ENCODE measurements around the gene HNRNPA3. TPM values are rescaled to one million over a fixed set of nuclear protein-coding genes. Genes with fewer than 3 reads are reported as not detected.
"Not testable (repeated sequence)": the region's sequence is repeated elsewhere in the genome, so short reads cannot be mapped to it uniquely, and the experiment has no call there.

Gene HNRNPA3
- polyA plus RNA-seq, 4 donors: 73.4 to 282 (median 190) TPM

DNA sequence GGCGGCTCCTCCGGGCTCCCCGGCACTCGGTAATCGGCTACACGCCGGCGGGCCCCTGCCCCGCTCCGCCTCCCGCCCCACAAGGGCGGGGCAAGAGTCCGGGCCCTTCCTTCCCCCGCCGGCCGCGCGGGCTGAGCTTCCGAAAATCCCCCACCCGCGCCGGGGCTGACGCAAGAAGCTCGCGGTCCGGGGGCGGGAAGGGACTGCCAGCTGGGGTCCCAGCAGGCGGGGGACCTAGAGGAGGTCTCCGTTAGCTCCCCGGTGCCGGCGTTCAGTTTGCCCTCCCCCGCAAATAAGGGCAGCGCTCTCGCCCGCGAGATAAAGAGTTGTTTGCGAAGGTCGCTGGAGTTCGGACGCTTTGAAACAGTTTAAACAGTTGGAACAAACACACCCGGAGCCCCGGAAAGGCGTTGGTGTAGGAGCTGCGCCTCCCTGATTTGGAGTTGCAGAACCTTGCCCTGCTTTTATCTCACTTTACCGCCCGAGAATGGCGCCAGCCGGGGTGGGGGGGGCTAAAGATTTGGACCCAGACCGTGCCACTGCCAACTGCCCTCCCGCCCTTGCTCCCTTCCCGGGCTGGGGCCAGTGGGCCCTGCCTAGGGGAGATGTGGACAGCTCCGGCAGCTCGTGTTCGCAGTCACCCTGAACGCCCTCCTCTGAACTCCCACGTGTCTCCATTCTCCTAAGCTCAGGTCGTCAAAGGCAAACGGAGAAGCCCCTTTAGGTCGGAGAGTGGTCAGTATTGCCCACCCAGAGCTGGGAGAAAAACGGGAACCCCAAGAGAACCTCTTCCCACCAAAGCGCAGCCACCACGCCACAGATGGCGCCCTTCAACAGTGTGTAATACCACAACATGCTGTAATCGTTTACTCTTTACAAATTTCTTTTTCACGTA, 52.3 kb downstream of the HNRNPA3 start, which contains the start of gene NFE2L2:
NFE2L2 (minus strand) TSS at position 35 of the 895 bp plus-strand sequence. CDS start 151 bp downstream, outside the sequence.
- H3K9me3 ChIP-seq (ENCODE audit: control insufficient read depth in 2 of 2, insufficient read depth in 1 of 2, low read depth in 1 of 2, low read length in 1 of 2): no peaks in the 10 kb centered on the region
- FAIRE-seq (no peak), DNase-seq (peak; percentile 96)
- peak within 1 kb of the TSS; percentile 95 to 99 (median 97) for H3K27ac ChIP-seq (ENCODE audit: low read depth in 1 of 3, low read length in 2 of 3)
- H3K27me3 ChIP-seq (ENCODE audit: control insufficient read depth in 3 of 3, insufficient read depth in 3 of 3, low read length in 3 of 3): no peaks in the 10 kb centered on the region
- H3K4me1 ChIP-seq (ENCODE audit: control insufficient read depth in 3 of 3, insufficient read depth in 2 of 3, low read depth in 1 of 3, low read length in 2 of 3): peaks cover 4 to 40% (median 15%) of the 10 kb centered on the region in 3 donors
- H3K4me3 ChIP-seq (ENCODE audit: low read depth in 1 of 3, low read length in 3 of 3): peak within 1 kb of the TSS; percentile 85 to 98 (median 91)
- H3K36me3 ChIP-seq (ENCODE audit: control insufficient read depth in 3 of 3, insufficient read depth in 2 of 3, low read depth in 1 of 3, low read length in 3 of 3): no peaks in the 10 kb centered on the region
- WGBS, 3 donors: 0 to 1% (median 0%) methylated on average over 52 to 66 of the region's 66 CpGs

GRCh38 chr2:177265824-177266817, 53.5 kb downstream of the HNRNPA3 start:
- peak overlapping the region; percentile 2 to 95 (median 50) for H3K27ac ChIP-seq (ENCODE audit: low read depth in 1 of 3, low read length in 2 of 3)
- DNase-seq: peak; percentile 61 to 78
- H3K4me3 ChIP-seq (ENCODE audit: low read depth in 1 of 3, low read length in 3 of 3): no peak overlapping the region
- WGBS, 3 donors: 6 to 21% (median 7%) methylated on average over 4 of the region's 4 CpGs
- no peaks in the 10 kb centered on the region for H3K9me3 ChIP-seq (ENCODE audit: control insufficient read depth in 2 of 2, insufficient read depth in 1 of 2, low read depth in 1 of 2, low read length in 1 of 2)
- FAIRE-seq: no peak
- no peaks in the 10 kb centered on the region for H3K27me3 ChIP-seq (ENCODE audit: control insufficient read depth in 3 of 3, insufficient read depth in 3 of 3, low read length in 3 of 3)
- H3K4me1 ChIP-seq (ENCODE audit: control insufficient read depth in 3 of 3, insufficient read depth in 2 of 3, low read depth in 1 of 3, low read length in 2 of 3): peaks cover 2 to 38% (median 5%) of the 10 kb centered on the region in 3 donors
- no peaks in the 10 kb centered on the region for H3K36me3 ChIP-seq (ENCODE audit: control insufficient read depth in 3 of 3, insufficient read depth in 2 of 3, low read depth in 1 of 3, low read length in 3 of 3)

DNA sequence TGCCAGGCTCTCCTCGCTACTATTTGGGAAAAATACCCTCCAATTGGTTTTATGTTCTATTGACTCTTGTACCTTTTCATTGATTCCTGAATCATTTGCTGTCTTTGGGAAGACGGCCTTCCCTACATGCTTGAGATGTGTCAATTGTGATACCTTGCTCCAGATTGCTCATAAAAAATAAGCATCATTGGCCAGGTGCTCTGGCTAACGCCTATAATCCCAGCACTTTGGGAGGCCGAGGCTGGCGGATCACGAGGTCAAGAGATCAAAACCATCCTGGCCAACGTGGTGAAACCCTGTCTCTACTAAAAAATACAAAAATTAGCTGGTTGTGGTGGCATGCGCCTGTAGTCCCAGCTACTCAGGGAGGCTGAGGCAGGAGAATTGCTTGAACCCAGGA, 54.4 kb downstream of the HNRNPA3 start:
- not testable (repeated sequence) for DNase-seq; H3K4me3 ChIP-seq (ENCODE audit: low read depth in 1 of 3, low read length in 3 of 3); H3K9me3 ChIP-seq (ENCODE audit: control insufficient read depth in 2 of 2, insufficient read depth in 1 of 2, low read depth in 1 of 2, low read length in 1 of 2); FAIRE-seq; H3K27me3 ChIP-seq (ENCODE audit: control insufficient read depth in 3 of 3, insufficient read depth in 3 of 3, low read length in 3 of 3); H3K36me3 ChIP-seq (ENCODE audit: control insufficient read depth in 3 of 3, insufficient read depth in 2 of 3, low read depth in 1 of 3, low read length in 3 of 3)
- peaks cover 0 to 31% (median 2%) of the 10 kb centered on the region in 3 donors for H3K4me1 ChIP-seq (ENCODE audit: control insufficient read depth in 3 of 3, insufficient read depth in 2 of 3, low read depth in 1 of 3, low read length in 2 of 3)
- WGBS, 3 donors: 94% methylated on average over 8 of the region's 8 CpGs
- peak overlapping the region in 2 of 3 donors; percentile 2 to 95 for H3K27ac ChIP-seq (ENCODE audit: low read depth in 1 of 3, low read length in 2 of 3)

DNA sequence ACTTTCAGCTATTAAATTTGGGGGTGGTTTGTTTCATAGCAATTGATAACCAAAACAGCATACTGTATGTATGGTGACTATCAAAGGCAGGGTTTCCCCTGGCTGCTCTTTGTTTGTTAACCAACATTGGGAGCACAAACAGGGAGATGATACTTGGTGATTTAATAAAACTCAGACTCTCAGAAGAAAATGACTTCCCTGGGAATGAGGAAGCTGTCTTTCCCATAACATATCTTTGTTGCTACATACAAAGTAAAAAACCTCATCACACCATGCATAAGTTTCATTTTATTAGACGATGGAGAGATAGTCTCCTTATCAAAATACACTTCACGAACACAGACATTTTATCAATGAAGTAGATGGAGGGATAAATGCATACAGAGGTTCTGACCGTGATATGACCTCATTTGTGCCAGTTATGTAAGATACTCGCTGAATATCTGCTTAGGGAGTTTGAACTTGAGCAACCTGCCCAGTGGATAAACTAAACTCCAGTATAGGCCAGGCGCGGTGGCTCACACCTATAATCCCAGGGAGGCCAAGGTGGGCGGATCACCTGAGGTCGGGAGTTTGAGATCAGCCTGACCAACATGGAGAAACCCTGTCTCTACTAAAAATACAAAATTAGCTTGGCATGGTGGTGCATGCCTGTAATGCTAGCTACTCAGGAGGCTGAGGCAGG, 55.7 kb downstream of the HNRNPA3 start:
- Histone ChIP-seq H3K36me3 (ENCODE audit: control insufficient read depth in 3 of 3, insufficient read depth in 2 of 3, low read depth in 1 of 3, low read length in 3 of 3) (no peaks in the 10 kb centered on the region), H3K27me3 (ENCODE audit: control insufficient read depth in 3 of 3, insufficient read depth in 3 of 3, low read length in 3 of 3) (no peaks in the 10 kb centered on the region), H3K9me3 (ENCODE audit: control insufficient read depth in 2 of 2, insufficient read depth in 1 of 2, low read depth in 1 of 2, low read length in 1 of 2) (no peaks in the 10 kb centered on the region), H3K27ac (ENCODE audit: low read depth in 1 of 3, low read length in 2 of 3) (peak overlapping the region in 1 of 3 donors; percentile 27), H3K4me3 (ENCODE audit: low read depth in 1 of 3, low read length in 3 of 3) (no peak overlapping the region), H3K4me1 (ENCODE audit: control insufficient read depth in 3 of 3, insufficient read depth in 2 of 3, low read depth in 1 of 3, low read length in 2 of 3) (peaks cover 0 to 34% (median 2%) of the 10 kb centered on the region in 3 donors)
- FAIRE-seq (no peak), DNase-seq (peak in 1 of 2 donors; percentile 33)
- 60 to 77% (median 65%) methylated on average over 8 of the region's 8 CpGs for WGBS, 3 donors

DNA sequence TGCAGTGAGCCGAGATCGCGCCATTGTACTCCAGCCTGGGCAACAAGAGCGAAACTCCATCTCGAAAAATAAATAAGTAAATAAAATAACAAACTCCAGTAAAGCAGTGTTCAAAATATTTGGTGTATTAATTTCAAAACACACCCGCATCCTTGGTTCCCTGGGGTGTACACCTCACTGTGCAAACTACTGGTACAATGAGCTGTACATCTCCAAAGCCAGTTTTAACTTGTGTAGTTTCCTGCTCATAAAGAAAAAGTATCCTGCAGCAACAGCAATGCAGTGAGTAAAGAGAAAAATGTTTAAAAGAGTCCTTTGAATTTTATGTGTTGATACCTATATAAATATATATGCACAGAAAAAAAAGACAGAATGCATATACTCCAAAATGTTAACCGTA, 56.3 kb downstream of the HNRNPA3 start:
- no peaks in the 10 kb centered on the region for H3K36me3 ChIP-seq (ENCODE audit: control insufficient read depth in 3 of 3, insufficient read depth in 2 of 3, low read depth in 1 of 3, low read length in 3 of 3)
- H3K4me1 ChIP-seq (ENCODE audit: control insufficient read depth in 3 of 3, insufficient read depth in 2 of 3, low read depth in 1 of 3, low read length in 2 of 3): peaks cover 0 to 38% (median 2%) of the 10 kb centered on the region in 3 donors
- no peak overlapping the region for H3K27ac ChIP-seq (ENCODE audit: low read depth in 1 of 3, low read length in 2 of 3)
- 93 to 97% (median 95%) methylated on average over 7 of the region's 7 CpGs for WGBS, 3 donors
- no peaks in the 10 kb centered on the region for H3K27me3 ChIP-seq (ENCODE audit: control insufficient read depth in 3 of 3, insufficient read depth in 3 of 3, low read length in 3 of 3)
- no peak overlapping the region for H3K4me3 ChIP-seq (ENCODE audit: low read depth in 1 of 3, low read length in 3 of 3)
- DNase-seq (no peak), FAIRE-seq (no peak)
- no peaks in the 10 kb centered on the region for H3K9me3 ChIP-seq (ENCODE audit: control insufficient read depth in 2 of 2, insufficient read depth in 1 of 2, low read depth in 1 of 2, low read length in 1 of 2)

DNA sequence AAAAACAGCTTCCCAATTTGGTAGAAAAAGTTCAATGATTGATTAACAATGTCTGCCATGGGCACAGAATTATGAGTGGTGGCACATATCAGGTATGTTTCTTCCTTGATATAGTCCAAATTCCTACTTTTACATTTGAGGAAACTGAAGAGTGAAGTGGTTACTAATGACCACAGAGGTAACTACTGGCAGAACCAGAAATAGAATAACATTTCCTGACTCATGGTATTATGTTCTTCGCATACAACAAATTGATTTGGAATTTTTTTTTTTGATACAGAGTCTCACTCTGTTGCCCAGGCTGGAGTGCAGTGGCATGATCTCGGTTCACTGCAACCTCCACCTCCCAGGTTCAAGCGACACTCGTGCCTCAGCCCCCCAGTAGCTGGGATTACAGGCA, 57.9 kb downstream of the HNRNPA3 start:
- WGBS, 3 donors: 87 to 93% (median 91%) methylated on average over 4 of the region's 4 CpGs
- H3K27me3 ChIP-seq (ENCODE audit: control insufficient read depth in 3 of 3, insufficient read depth in 3 of 3, low read length in 3 of 3): no peaks in the 10 kb centered on the region
- DNase-seq (no peak), FAIRE-seq (no peak)
- H3K4me1 ChIP-seq (ENCODE audit: control insufficient read depth in 3 of 3, insufficient read depth in 2 of 3, low read depth in 1 of 3, low read length in 2 of 3): peaks cover 0 to 43% (median 2%) of the 10 kb centered on the region in 3 donors
- no peaks in the 10 kb centered on the region for H3K9me3 ChIP-seq (ENCODE audit: control insufficient read depth in 2 of 2, insufficient read depth in 1 of 2, low read depth in 1 of 2, low read length in 1 of 2)
- H3K36me3 ChIP-seq (ENCODE audit: control insufficient read depth in 3 of 3, insufficient read depth in 2 of 3, low read depth in 1 of 3, low read length in 3 of 3): no peaks in the 10 kb centered on the region
- no peak overlapping the region for H3K27ac ChIP-seq (ENCODE audit: low read depth in 1 of 3, low read length in 2 of 3)
- no peak overlapping the region for H3K4me3 ChIP-seq (ENCODE audit: low read depth in 1 of 3, low read length in 3 of 3)

DNA sequence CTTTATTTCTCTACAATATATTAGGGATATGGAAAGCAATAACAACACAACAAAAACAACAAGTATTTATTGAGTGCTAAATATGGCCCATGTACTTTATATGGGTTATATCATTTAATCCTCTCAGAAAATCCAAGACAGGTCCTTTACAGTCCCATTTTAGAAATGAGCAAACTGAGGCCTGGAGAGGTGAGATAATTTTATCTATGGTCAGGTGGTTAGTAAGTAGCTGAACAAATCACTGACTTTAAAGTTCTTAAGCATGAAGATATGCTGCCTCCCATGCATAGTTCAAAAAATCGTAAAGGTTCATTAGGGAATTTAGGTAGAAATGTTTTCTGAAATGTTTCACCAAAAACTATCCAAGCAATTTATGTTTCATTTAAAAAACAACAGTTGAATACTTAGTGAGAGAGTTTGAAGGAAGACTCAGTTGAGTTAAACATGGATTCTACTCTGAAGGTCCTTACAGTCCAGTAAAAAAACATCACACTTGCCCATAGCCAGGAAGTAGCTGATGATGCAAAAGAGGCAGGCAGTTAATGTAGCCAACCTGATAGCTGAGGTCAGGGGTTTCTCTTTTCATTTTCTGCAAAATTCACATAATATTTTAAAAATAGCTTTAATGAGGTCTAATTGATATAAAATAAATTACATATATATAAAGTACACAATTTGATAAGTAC, 59.5 kb downstream of the HNRNPA3 start:
- FAIRE-seq (no peak), DNase-seq (no peak)
- peaks cover 0 to 30% (median 0%) of the 10 kb centered on the region in 3 donors for H3K4me1 ChIP-seq (ENCODE audit: control insufficient read depth in 3 of 3, insufficient read depth in 2 of 3, low read depth in 1 of 3, low read length in 2 of 3)
- no peaks in the 10 kb centered on the region for H3K36me3 ChIP-seq (ENCODE audit: control insufficient read depth in 3 of 3, insufficient read depth in 2 of 3, low read depth in 1 of 3, low read length in 3 of 3)
- 89 to 97% (median 94%) methylated on average over 1 of the region's 1 CpG for WGBS, 3 donors
- H3K4me3 ChIP-seq (ENCODE audit: low read depth in 1 of 3, low read length in 3 of 3): no peak overlapping the region
- H3K9me3 ChIP-seq (ENCODE audit: control insufficient read depth in 2 of 2, insufficient read depth in 1 of 2, low read depth in 1 of 2, low read length in 1 of 2): no peaks in the 10 kb centered on the region
- no peaks in the 10 kb centered on the region for H3K27me3 ChIP-seq (ENCODE audit: control insufficient read depth in 3 of 3, insufficient read depth in 3 of 3, low read length in 3 of 3)
- H3K27ac ChIP-seq (ENCODE audit: low read depth in 1 of 3, low read length in 2 of 3): peak overlapping the region in 1 of 3 donors; percentile 81
